Measurements from ENCODE around the gene MRPS7. TPM values are rescaled to one million over a fixed set of nuclear protein-coding genes. Genes with fewer than 3 reads are reported as not detected.
A peak's percentile ranks its signal among the peaks of the same experiment; 100 is the strongest.

MRPS7 gene
- total RNA-seq, 2 donors from 2014 or later, result 62.9 to 118 TPM

GRCh38 chr17:75270218-75270965 is 8.7 kb downstream of the MRPS7 start:
- H3K9me3 ChIP-seq, result no peaks in the 10 kb centered on the region
- peak overlapping the region; percentile 90 for H3K27ac ChIP-seq
- DNase-seq, result peak; percentile 73
- peak; percentile 33 for TF ChIP-seq CTCF (IDR thresholded peaks at IDR 0.05)
- H3K4me1 ChIP-seq, result peaks cover 4% of the 10 kb centered on the region
- intact Hi-C loops (cut with DNase I), result no loop called here
- H3K9ac ChIP-seq (ENCODE audit: low read depth in 2 of 2, low read length in 2 of 2), result peak overlapping the region; percentile 90 to 92
- peaks cover 4% of the 10 kb centered on the region for H3K36me3 ChIP-seq
- no peaks in the 10 kb centered on the region for H3K27me3 ChIP-seq
- peak overlapping the region; percentile 92 for H3K4me3 ChIP-seq

DNA sequence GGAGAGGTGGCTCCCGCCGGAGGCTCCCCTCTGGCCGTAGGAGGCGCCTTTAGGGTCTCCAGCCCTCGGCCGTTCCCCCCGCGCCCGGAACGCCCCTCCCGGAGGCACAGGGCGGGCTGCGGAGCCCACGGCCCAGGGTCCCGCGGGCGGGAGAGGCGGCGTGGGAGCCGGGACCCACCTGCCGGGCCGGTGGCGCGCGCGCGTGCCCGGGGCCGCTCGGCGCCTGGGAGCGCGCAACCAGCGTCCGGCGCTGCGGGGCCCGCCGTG is 9.2 kb downstream of the MRPS7 start, which contains the start of gene MIF4GD:
Gene MIF4GD, minus strand, starts transcription at position 266 of the 267 bp plus-strand sequence. CDS start 1,036 bp downstream, outside the sequence.
- Histone ChIP-seq H3K4me1 (peaks cover 4% of the 10 kb centered on the region), H3K9me3 (no peaks in the 10 kb centered on the region), H3K4me3 (peak within 1 kb of the TSS; percentile 92), H3K27ac (peak within 1 kb of the TSS; percentile 90), H3K36me3 (no peaks in the 10 kb centered on the region), H3K27me3 (no peaks in the 10 kb centered on the region), H3K9ac (ENCODE audit: low read depth in 2 of 2, low read length in 2 of 2) (peak within 1 kb of the TSS; percentile 90 to 92)
- intact Hi-C loops (cut with DNase I), result no loop called here
- DNase-seq, result no peak
- no peak for TF ChIP-seq CTCF (IDR thresholded peaks at IDR 0.05)

GRCh38 chr17:75271233-75271954 is 9.7 kb downstream of the MRPS7 start:
- Histone ChIP-seq H3K27ac (peak overlapping the region; percentile 69), H3K9ac (ENCODE audit: low read depth in 2 of 2, low read length in 2 of 2) (peak overlapping the region; percentile 75 to 78), H3K36me3 (no peaks in the 10 kb centered on the region), H3K9me3 (no peaks in the 10 kb centered on the region), H3K27me3 (no peaks in the 10 kb centered on the region), H3K4me3 (peak overlapping the region; percentile 92), H3K4me1 (peaks cover 4% of the 10 kb centered on the region)
- TF ChIP-seq CTCF (IDR thresholded peaks at IDR 0.05), result peak; percentile 69
- intact Hi-C loops (cut with DNase I), result no loop called here
- peak; percentile 77 for DNase-seq

DNA sequence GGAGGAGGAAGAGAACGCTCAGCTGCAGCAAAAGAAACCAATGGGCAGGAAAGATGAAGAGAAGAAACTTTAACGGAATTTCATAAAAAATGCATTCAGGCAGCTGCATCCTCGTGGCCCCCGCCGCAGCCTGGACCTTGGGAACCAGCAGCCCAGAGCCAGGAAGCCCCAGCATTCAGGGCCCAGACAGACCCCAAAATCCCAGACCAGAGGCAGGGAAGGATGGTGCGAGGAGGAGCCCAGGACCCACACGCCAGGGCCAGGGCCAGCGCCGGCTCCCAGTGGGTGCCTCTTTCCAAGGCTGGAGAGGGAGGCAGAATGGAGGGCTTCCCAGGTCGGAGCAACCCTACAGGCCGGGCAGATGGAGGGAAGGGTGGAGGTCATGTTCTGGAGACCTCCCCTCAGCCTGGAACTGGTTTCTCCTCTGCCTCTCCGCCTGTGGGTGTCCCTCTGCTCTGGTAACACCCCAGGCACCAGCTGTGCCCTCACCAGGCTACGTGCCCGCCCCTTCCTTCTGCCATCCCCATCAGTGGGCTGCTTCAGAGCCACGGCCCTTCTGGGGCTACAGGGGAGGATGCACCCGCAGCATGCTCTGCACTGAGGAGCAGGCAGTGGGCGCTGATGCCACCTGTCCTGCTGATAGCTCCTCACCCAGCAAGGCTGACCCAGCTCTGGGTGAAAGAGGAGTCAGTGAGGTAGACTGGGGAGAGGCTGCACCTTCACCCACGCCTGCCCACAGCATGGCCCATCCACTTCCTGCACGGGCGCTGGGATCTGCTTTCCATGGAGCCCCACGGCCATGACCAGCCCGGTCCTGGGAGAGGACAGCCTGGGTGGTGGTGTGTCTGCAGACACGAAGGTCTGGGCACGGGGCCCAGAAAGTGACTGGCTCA is 10.5 kb downstream of the MRPS7 start:
- Histone ChIP-seq H3K4me3 (peak overlapping the region; percentile 92), H3K36me3 (no peaks in the 10 kb centered on the region), H3K4me1 (peaks cover 4% of the 10 kb centered on the region), H3K9me3 (no peaks in the 10 kb centered on the region), H3K27me3 (no peaks in the 10 kb centered on the region), H3K27ac (peak overlapping the region; percentile 69), H3K9ac (ENCODE audit: low read depth in 2 of 2, low read length in 2 of 2) (peak overlapping the region; percentile 75 to 78)
- intact Hi-C loops (cut with DNase I), result no loop called here
- no peak for DNase-seq
- no peak for TF ChIP-seq CTCF (IDR thresholded peaks at IDR 0.05)

GRCh38 chr17:75272848-75273184 is 11.1 kb downstream of the MRPS7 start:
- H3K9ac ChIP-seq (ENCODE audit: low read depth in 2 of 2, low read length in 2 of 2), result peak overlapping the region in 1 of 2 donors; percentile 78
- no peak overlapping the region for H3K27ac ChIP-seq
- DNase-seq, result no peak
- H3K27me3 ChIP-seq, result no peaks in the 10 kb centered on the region
- intact Hi-C loops (cut with DNase I), result no loop called here
- no peaks in the 10 kb centered on the region for H3K36me3 ChIP-seq
- TF ChIP-seq CTCF (IDR thresholded peaks at IDR 0.05), result no peak
- H3K9me3 ChIP-seq, result no peaks in the 10 kb centered on the region
- H3K4me3 ChIP-seq, result no peak overlapping the region
- peaks cover 4% of the 10 kb centered on the region for H3K4me1 ChIP-seq

Data from colonic mucosa (tissue), 4 donors.